Epithelial cell of prostate (primary cell): ENCODE data around the gene BTBD8.

Experiments
- DNase-seq: peaks from one replicate; pipeline ENCODE4 v3.0.0-alpha.2; 2011; ENCODE audit warnings: low read depth, low spot score
- H3K27ac ChIP-seq: fragments of 450-650 bp; 2 replicates; pipeline ENCODE4 v1.5.1; 2017; ENCODE audit warnings: mild to moderate bottlenecking

BTBD8 gene

DNA sequence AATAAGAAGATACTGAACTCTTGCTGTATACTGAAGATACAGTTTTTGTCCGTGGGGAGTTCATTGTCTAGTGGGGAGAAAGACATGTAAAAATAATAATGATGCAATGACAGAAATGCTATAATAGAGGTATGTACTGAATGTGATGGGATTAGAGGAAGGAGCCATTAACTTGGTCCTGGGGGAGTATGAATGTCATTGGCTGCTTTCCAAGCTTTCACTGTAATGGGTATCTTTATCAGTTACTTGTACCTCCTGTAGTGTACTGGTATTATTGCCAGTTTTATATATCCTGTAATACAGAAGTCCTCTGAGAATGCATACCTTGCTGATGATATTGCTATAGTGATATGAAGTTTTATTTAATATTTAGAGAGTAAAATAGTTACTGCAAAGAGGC, 7.4 kb downstream of the BTBD8 start:
- no peak for DNase-seq
- no peak overlapping the region for H3K27ac ChIP-seq

DNA sequence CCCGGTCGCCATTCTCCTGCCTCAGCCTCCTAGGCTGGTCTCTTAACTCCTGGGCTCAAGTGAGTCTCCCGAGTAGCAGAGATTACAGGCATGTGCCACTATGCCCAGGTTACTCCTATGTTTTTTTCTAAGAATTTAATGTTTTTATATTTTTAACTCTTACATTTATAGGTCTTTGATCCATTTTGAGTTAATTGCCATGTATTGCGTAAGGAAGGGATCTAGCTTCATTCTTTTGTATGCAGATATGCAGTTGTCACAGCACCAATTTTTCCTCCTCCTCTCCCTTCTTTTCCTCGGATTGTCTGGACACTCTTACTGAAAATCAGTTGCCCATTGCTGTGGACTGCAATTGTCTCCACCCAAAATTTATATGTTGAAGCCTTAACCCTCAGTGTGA, 11.5 kb downstream of the BTBD8 start:
- DNase-seq, result no peak

DNA sequence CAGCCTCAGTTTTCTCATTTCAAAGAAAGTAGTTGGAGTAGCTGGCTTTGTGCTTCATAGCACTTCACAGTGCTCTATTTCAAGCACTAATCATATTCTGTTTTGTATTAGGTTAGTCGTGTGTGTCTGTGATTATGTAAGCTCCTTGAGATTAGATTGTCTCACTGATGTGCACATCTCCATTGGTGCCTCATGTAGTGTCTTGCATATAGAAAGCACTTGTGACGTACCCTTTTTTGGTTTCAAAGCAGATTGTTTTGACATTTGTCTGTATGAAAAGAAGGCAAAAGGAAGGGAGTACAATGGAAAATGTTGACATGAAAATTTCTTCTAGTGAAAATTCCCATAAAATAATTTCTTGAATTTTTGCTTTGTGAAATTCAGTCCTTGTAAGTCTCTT, 13.9 kb downstream of the BTBD8 start:
- no peak for DNase-seq
- no peak overlapping the region for H3K27ac ChIP-seq

More for the DNA sequence above, 11.5 kb downstream of the BTBD8 start:
- H3K27ac ChIP-seq, result no peak overlapping the region

DNA sequence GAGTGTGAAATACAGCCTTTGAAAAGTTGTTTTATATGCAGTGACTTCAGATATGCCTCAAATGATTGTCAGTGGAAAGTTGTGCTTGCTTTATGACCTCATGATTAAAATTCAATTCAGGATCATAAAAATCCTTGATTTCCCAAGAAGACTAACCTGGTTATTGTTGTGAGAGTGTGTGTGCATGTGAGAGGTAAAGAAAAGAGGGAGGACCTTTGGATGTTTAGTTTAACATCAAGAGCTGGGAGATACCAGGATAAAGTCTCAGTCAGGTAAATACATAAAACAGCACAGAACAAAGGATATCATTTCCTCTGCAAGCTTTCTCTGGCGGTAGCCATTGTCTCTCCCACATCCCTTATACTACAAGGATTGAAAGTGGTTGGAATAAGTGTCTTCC, 14.4 kb downstream of the BTBD8 start:
- H3K27ac ChIP-seq, result no peak overlapping the region
- no peak for DNase-seq

DNA sequence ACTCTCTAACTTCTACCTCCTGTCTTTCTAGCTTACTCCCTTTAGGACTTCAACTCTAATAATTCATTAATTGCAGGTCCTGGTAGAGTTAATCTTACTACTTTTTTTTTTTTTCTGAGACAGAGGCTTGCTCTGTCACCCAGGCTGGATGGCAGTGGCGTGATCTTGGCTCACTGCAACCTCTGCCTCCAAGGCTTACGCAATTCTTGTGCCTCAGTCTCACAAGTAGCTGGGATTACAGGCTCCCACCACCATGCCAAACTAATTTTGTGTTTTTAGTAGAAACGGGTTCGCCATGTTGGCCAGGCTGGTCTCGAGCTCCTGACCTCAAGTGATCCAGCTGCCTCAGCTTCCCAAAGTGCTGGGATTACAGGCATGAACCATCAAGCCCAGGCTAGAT, 15.7 kb downstream of the BTBD8 start:
- no peak overlapping the region for H3K27ac ChIP-seq
- DNase-seq, result no peak

DNA sequence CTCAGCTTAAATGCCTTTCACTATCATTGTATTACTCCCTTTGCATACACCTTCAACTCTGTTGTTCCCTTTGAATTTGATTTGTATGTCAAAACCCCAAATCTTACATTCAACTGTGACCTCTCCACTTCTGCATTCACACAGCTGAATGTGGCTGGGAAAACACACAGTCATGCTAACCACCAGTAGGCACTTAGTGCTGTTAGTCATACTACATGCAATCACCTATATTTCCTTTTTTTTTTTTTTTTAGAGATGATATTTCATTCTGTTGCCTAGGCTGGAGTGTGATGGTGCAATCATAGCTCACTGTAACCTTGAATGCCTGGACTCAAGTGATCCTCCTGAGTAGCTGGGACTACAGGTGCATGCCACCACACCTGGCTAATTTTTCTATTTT, 16.2 kb downstream of the BTBD8 start:
- H3K27ac ChIP-seq, result no peak overlapping the region
- peak; percentile 14 for DNase-seq

DNA sequence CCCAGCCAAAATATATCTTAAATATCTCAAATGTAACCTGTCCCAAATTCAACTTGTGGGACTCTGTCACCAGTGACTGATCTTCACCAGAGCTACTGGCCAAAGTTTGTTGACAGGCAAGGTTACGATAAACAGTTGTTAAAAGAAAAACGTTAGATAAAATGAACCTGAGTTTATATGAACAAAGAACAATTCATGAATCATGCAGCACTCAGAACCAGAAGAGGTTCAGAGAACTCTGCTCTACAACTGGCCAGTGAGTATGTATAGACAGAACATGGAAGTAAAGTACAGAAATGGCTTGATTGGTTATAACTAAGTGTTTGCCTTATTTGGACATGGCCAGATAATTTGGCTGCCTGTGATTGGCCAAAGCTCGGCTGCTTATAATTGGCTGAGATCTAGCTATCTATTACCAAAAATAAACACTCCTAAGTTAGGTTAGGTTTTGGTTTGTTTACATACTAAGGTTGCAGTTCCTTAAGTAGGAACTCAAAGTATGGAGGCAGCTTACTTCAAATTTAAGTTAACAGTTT, 25.5 kb downstream of the BTBD8 start:
- H3K27ac ChIP-seq, result no peak overlapping the region
- no peak for DNase-seq

DNA sequence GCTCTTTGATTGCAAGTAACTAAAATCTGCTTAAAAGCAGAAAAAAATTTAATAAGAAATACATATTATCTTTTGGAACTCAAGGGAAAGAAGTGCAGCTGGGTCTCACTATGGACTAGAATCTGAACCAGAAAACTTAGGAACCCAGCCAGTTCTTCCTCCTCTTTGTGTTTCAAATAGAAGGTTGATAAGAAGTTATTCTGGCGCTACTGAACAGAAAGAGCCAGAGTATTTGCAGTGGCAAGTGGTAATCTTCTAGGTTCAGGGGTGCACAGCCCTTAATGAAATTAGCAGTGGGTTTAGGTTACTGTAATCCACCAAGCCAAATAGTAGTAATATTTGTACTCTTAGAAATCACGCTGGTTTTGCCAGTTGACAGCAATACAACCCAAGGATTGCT, 28.5 kb downstream of the BTBD8 start:
- DNase-seq, result no peak
- no peak overlapping the region for H3K27ac ChIP-seq

DNA sequence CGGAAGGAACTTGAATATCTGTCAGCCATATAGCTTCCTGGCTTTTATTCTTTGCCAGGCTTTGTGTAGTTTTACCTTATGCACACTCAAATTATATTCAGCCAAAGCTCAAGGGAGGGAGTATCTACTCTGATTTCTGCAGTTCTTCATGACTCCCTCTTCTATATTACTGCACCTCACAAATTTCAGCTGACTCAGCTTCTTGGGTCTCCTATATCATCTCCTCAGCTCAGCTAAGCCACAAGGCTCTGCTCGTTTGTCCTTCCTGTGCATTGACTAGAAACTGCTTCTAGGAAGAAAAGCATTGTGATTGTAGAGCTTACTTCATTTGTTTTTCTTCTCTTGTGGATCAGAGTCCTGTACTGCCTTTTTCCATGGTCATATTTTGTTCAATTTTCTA, 37.4 kb downstream of the BTBD8 start:
- H3K27ac ChIP-seq, result no peak overlapping the region
- no peak for DNase-seq

DNA sequence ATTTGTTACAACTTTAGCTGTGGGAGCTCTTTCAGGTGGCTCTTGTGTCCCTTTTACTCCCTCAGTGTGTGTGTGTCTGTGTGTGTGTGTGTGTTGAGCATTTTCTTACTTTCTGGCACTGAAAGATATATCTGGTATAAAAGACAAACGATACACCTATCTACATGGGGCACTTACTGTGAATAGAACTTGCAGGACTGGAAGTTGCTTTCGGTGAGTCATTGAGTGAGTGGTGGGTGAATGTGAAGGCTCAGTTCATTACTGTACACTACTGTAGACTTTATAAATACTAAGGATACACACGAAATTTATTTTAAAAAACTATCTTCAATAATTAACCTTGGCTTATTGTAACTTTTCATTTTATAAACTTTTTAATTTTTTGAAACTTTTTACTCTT, 38.7 kb downstream of the BTBD8 start:
- peak; percentile 27 for DNase-seq

DNA sequence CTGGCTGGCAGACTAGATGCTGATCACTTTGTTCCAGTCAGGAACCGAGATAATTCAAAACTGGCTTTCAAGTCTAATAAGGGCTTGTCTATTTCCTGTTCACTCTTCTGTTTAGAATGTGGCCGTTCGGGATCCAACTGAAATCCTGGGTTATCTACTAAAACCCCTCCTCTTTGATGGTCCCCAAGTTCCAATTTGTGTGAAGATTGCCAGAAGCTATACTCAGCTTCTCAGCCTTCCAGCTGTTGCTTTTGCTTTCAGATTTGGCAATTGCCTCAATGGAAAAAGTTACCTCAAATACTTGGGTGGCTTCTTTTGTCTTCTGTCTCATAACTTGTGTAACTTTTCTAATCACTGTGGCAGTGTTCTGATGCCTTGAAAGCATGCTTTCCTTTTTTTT, 43.7 kb downstream of the BTBD8 start:
- no peak for DNase-seq
- H3K27ac ChIP-seq, result no peak overlapping the region

More for the DNA sequence above, 38.7 kb downstream of the BTBD8 start:
- H3K27ac ChIP-seq, result no peak overlapping the region

DNA sequence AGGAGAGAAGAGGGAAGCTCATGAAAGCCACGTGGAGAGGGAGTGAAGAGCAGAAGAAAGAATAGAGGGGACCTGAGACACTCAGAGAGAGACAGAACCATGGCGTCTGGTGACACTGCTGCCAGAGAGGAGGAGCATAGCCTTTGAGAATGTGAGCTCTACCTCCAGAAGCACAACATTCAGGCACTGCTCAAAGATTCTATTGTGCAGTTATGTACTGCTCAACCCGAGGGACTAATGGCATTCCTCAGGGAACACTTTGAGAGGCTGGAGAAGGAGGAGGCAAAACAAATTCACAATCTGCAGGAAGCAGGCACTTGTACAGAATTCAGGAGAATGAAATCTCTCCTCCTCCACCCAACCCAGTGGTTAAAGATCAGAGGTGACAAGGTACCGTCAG, 45.1 kb downstream of the BTBD8 start:
- DNase-seq, result no peak
- no peak overlapping the region for H3K27ac ChIP-seq

DNA sequence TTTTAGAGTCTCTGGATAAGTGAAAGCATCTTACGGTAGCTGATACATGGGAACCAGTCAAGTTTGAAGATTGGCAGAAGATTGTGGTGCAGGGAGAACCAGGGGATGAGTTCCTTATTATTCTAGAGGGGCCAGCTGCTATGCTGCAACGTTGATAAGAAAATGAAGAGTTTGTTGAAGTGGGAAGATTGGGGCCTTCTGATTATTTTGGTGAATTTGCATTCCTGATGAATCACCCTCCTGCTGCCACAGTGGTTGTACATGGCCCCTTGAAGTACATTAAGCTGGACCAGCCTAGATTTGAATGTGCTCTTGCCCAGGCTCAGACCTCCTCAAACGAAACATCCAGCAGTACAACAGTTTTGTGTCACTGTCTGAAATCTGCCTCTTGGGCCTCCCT, 45.9 kb downstream of the BTBD8 start:
- H3K27ac ChIP-seq, result no peak overlapping the region
- no peak for DNase-seq

DNA sequence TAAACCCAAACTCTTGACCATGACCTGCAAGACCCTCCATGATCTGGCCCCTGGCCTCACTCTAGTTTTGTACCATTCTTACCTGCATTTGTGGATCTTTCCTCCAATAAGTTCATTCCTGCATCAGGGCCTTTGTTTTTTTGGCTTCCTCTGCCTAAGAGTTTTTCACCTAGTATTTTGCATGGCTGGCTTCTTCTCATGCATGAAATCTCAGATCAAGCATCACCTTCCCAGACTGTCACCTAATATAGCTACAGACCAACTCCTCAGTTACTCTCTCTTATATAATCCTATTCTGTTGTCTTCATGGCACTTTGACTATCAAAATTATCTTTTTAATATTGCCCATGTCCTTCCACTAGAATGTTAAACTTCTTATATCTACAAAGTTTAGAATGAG, 54.2 kb downstream of the BTBD8 start:
- no peak overlapping the region for H3K27ac ChIP-seq
- no peak for DNase-seq

DNA sequence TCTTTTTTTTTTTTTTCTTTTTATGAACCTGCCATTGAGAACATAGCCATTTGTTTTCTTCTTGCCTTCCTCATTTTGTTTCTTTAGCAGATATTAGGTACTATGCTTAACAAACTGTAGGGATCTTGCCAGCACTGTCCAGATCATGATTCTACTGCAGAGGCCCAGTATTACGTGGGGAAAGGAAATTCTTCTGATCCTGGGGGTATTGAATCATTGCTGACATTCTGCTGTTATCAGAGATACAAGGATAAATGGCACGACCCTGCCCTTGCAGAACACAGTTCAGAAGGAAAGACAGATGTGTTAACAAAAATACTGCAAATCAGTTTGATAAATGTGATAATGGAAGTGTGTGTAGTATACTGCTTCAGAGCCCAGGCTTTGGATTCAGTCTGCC, 56.2 kb downstream of the BTBD8 start:
- no peak for DNase-seq
- no peak overlapping the region for H3K27ac ChIP-seq

DNA sequence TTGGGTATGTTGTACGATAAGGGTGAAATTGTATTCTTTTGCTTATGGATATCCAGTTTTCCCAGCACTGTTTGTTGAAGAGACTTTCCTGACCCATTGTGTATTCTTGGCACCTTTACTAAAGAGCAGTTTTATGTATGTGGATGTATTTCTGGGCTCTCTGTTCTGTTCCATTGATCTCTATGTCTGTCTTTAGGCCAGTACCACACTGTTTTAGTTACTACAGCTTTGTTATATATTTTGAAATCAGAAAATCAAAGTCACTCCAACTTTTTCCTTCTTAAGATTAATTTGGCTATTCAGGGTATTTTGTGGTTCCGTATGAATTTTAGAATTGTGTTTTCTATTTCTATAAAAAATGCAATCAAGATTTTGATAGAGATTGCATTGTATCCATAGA, 74.8 kb downstream of the BTBD8 start:
- DNase-seq, result no peak

DNA sequence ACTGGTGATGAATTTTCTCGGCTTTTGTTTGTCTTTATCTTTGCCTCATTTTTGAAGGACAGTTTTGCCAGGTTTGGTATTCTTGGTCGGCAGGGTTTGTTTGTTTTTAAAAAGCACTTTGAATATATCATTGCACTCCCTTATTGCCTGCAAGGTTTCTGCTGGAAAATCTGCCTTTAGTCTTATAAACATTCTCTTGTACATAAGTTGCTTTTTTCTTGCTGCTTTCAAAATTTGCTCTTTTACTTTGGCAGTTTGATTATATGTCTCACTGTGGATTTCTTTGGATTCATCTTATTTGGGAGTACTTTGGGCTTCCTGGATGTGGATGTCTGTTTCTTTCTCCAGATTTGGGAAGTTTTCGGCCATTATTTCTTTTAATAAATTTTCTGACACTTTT, 79.4 kb downstream of the BTBD8 start:
- no peak overlapping the region for H3K27ac ChIP-seq
- no peak for DNase-seq

More for the DNA sequence above, 74.8 kb downstream of the BTBD8 start:
- no peak overlapping the region for H3K27ac ChIP-seq

DNA sequence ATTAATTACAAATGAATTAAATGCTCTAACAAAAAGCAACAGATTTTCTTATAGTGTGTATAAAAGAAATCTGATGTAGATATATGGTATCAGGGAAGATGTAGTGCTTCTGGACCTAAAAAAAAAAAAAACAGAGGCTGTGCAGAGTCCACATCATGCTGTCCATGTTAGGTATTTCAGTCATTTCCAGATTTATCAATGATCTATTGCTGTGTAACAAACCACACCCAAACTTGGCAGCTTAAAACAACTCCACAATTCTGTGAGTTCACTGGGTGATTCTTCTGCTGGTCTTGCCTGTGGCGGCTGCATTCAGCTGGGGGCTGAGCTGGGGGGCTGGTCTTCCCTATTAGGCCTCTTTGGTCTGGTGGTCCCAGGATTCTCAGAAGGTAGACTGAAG, 85.2 kb downstream of the BTBD8 start:
- no peak overlapping the region for H3K27ac ChIP-seq
- no peak for DNase-seq

DNA sequence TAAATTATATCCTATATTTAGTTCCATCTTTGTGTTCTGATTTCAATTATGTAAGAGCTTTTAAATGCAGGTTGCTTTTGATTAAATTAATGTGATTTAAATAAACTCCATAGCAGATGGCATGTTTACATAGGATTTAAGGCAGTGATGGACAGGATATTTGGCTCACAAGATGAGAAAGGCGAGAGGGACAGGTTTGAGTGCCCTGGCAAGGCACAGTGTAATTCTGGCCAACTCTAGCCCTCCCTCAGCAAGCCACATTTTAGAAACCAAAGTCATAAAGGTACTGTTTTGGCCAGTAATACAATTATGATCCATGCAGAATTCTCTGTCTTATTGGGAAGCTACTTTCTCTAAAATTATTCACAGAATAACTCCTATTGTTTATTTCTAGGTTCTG, 87.0 kb downstream of the BTBD8 start:
- no peak overlapping the region for H3K27ac ChIP-seq
- no peak for DNase-seq

DNA sequence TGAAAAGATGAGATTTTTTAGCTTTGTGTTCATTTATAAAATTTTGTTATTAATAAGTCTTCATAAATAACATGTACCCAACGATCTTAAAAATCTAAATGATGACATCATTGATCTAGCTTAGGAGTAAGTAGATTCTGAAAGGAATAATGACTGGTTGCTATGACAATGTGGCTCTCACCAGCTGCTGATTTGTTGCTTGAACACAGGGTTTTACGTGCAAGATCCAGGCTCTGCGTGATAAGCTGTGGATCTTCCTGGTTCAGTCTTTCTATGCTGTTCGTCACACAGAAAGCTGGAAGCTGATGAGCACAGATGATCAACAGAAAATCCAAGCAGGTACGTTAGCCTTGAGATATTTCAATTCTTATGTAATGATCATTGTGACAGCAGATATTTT, 88.5 kb downstream of the BTBD8 start:
- no peak for DNase-seq
- H3K27ac ChIP-seq, result no peak overlapping the region

DNA sequence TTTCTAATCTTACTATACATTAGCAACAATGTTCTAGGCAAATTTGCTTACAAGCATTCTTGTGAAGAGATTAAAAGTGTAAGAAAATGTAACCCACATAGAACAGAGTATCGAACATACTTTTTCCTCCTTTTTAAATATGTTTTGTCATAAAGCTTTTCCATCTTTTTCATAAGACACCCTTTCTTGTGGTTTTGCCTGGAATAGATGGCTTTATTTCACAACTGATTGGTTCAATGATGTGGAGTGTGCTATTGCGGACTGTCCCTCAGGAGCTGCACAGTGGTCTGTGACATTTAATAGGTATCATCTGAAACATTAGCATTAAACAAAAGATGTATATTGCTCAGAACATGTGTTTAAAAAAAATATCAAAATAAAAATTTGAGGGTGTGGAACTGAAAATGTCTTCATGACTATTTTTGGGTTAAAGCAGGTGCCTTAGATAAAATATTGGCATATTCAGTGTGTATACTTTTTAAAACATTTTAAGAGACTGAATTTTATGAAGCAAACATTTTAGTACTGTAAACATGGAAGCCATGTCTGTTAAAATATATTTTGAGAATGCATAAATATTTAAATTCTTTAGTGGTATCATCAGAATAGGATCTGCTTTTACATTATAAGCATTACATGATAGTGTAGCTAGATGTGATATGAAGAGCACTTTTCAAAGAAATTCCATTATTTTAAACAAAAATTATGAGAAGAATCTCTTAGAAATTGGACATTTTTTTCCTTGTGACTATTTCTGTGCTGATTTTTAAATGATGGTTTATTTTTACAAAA, 89.3 kb downstream of the BTBD8 start:
- DNase-seq, result no peak
- H3K27ac ChIP-seq, result no peak overlapping the region

DNA sequence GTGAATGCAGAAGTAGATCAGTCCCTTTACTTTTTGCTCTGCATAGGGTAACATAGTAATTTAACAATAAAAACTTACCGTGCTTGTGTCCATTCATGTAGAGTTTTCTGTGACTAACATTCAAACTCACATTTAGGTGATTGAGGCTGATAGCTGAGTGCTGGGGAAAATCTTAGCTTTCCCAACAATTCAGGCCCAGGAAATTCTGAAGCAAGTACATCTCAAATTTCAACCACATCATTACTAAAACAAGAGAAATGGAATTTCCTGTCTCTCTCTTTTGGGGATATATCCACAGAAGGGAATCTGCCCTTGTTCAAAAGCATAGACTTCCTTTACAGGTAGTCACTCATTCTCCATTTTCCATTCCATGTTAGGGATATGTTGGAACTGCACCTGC, 104.5 kb downstream of the BTBD8 start:
- H3K27ac ChIP-seq, result no peak overlapping the region
- no peak for DNase-seq
